PC-9 (cell line): ENCODE data around the gene KCNJ5.

ENCODE experiments used
- EZH2 ChIP-seq: fragments of 200-600 bp; sonication (generic); IDR thresholded peaks from 2 replicates; pipeline ENCODE4 v1.8.0; 2017; ENCODE audit warnings: antibody characterized with exemption, low read depth
- TF ChIP-seq, protein P1 (sequence below): fragments of 200-600 bp; sonication (generic); conservative IDR thresholded peaks from 2 replicates; pipeline ENCODE4 v1.6.1; 2017; ENCODE audit warnings: mixed run types, antibody characterized with exemption, mild to moderate bottlenecking, moderate library complexity

DNA sequence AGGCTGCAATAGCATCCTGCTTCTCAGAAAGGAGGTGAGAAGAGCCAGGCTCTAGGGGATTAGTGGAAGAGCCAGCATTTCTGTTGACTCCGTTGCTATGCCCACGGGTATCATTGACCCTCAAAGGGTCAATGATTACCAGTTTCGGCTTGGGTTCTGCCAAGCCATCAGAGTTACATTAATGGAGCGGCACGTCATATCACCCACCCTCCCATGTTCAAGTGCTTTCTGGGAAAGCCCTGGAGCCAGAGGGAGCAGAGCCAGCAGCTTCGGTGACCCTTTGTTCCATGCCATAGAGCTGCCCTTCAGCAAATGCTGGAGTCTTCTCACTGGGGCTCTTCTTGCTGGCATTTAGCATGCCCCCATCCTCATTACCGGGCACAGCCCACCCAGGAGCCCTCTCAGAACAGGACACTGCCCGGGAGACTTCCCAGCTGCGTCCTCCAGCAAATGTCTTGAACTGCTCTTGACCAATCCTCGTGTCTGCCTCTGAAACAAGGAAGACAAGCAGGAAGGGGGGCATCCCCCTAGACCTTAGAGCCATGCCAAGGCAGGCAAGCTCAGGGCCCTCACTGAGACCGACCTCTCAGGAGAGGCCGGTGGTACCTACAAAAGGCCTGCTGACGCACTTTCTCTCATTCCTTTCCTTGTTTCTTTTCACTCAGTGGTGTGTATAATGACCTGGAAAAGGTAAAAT is 38.7 kb upstream of the KCNJ5 start:
- no peak for TF ChIP-seq EZH2
- TF ChIP-seq, protein P1, sequence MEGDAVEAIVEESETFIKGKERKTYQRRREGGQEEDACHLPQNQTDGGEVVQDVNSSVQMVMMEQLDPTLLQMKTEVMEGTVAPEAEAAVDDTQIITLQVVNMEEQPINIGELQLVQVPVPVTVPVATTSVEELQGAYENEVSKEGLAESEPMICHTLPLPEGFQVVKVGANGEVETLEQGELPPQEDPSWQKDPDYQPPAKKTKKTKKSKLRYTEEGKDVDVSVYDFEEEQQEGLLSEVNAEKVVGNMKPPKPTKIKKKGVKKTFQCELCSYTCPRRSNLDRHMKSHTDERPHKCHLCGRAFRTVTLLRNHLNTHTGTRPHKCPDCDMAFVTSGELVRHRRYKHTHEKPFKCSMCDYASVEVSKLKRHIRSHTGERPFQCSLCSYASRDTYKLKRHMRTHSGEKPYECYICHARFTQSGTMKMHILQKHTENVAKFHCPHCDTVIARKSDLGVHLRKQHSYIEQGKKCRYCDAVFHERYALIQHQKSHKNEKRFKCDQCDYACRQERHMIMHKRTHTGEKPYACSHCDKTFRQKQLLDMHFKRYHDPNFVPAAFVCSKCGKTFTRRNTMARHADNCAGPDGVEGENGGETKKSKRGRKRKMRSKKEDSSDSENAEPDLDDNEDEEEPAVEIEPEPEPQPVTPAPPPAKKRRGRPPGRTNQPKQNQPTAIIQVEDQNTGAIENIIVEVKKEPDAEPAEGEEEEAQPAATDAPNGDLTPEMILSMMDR = no peak
